Stimulated activated CD4-positive, alpha-beta T cell treated with anti-CD3 and anti-CD28 coated beads, Interleukin-15, amount 100 ng/mL, for 48 hours (primary cell): ENCODE data around the gene NTHL1.

Experiments
- DNase-seq, 2 donors: peaks; one replicate each; pipeline ENCODE4 v3.0.0-alpha.2; 2020; ENCODE audit warnings: low read depth in 2 of 2

The NTHL1 gene

DNA sequence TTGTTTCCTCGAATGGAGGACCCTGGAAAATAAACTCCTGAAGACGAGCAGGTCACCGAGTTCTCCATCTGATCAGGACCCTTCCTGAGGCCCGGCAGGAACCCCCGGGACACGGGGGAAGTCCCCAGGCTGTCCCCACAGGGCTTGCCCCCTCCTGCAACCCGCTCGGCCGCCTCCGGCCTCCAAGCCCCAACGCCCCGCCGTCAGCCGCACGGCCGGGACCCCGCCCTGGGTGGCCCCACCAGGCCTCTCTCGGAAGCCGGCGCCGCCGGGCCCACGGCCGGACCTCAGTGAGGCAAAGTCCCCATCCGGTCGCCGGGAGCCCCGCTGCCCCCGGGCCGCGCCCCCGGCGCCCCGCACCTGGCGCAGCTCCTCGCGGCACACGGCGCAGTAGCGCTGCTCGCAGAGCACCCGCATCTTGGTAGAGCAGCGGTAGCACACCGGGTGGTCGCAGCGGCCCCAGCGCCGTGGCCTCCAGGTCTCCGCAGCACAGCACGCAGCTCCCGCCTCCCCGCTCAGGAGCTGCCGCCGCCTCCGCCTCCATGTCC, 38.4 kb downstream of the NTHL1 start:
- no peak for DNase-seq

DNA sequence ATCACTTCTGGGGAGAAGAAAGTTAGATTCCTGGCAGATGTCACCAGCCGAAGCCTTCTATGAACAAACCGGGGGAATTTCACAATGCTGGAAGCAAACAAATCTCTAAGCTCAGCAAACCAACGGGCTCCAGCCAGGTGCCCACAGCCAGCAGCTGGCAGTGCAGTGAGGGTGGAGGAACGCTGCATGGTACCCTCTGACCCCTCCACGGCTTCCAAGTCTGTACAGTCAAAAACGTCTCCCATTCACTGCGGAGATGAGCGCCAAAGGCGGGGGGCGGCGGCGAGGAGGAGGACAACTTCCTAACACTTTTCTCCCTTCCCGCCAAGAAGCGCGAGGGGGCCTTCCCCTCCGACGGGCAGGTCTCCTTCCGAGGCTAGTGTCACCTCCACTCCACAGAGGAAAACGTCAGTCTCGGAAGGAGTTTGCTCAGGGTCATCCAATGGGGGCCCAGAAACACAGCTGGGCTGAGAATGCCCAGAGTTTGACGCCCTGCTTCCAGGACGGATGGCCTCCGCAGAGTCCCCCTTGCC, 38.9 kb downstream of the NTHL1 start:
- no peak for DNase-seq

DNA sequence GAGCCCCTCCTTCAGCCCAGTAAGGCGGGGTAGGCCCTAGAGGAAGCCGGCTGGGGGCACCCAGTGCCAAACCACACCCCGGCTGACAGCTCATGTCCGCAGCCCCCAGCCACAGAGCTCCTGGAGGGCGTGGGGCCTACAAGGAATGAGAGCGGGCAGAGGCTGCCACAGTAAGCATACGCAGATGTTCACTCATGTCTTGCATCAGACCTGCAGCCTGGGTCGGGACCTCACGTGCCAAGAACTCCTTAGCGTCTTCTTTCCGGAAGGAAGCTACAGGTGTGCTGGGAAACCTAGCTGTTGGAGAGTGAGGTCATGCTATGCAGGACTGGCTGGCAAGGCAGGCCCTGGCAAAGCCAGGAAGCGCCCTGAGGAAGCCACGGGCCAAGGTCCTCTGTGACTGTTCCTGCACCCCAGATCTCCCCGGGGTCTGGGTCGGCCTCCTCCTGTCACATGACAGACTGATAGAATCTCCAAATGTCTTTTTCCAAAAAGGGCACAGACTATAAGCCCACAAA, 39.6 kb downstream of the NTHL1 start:
- DNase-seq, result no peak

DNA sequence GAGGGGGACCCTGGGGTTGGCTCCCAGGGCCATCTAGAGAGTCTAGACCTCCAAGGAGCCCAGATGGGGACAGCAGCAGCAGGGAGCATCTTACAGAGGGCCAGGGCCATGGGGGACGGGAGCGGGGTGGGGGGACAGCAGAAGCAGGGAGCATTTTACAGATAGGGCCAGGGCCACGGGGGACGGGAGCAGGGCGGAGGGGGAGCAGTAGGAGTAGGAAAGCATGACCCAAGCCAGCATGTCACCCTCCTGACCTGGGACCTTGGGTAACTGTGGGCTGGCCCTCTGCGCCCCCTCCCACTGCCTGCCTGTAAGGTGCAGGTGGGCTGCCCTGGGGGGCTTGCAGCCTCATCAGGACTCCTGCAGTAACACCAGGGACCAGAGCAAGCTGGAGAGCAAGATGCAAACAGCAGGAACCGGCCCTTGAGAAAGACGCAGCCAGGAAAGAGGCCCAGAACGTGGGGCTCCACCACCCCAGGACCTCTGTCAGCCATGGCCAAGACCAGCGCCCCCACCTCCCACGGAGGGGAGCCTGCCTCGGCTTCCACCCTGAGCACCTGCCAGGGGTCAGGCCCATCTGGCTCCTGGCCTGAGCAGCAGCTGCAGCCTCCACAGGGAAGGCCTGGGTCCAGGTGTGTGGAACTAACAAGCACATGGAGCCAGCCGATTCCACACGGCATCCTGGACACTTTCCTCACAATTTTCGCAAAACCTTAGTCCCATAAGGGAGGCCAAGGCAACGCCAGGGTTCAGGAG, 40.4 kb downstream of the NTHL1 start:
- DNase-seq, result no peak

DNA sequence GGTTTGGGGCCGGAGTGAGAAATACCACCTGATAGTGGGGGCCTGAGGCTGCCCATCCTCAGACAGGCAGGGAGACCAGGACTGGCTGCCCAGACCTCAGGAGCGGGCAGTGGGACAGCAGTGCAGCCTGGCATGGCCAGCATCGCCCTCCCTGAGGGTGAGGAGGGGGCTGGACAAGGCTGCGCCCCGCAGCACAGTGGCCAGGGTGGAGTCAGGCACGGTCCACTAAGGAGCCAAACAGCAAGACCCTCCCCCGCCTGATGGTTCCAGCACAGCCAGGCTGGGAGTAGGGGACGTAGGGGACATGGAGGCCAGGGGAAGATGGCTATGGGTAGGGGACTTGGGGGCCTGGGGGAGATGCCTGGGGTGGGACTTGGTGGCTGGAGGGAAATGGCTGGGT, 41.3 kb downstream of the NTHL1 start:
- DNase-seq, result no peak

DNA sequence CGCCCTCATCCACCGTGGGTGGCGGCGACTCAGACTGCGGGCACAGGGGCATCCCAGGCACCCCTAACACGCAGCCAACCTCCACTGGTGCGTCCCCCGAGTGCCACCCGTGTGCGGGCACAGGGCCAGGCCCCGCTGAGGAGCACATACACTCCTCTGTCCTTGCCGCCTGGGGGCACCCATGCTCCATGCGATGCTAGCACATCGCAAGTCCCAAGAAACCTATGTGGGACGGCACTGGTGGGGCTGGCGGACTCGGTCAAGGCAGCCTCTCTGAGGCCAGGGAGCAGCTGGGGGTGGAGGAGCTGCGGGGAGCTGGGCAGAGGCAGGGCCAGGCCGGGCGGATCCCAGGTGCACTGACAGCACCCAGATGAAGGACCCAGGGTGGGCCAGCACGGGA, 42.0 kb downstream of the NTHL1 start:
- no peak for DNase-seq

DNA sequence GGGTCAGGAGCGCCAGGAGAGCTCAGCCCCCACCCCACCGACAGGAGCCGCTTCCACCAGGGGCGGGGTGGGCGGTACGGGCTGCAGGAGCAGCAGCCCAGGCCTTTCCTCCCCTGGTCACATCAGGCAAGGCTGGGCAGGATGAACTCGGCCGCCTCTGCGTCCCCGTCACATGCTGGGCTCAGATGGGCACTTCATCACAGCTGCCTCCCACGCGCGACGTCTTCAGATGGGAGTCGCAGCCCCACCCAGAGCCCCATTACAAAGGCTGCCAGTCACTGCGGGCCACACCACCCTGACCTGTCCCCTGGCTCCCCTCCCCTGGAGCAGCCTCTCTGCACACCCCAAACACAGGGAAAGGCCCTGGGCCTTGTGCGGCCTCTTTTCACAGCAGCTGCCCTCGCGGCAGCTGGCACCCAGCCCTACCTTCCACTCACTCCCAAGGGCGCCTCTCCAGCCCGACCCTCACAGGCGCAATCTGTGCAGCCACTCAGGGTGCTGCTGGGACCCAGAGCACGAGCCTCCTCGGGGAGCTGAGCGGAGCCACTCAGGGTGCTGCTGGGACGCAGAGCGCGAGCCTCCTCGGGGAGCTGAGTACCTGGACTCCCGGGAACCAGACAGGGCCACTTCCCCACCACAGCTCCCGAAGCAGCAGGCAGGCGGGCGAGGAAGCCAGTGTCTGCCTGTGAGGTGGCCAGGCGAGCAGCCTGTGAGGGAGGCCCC, 42.7 kb downstream of the NTHL1 start:
- no peak for DNase-seq

DNA sequence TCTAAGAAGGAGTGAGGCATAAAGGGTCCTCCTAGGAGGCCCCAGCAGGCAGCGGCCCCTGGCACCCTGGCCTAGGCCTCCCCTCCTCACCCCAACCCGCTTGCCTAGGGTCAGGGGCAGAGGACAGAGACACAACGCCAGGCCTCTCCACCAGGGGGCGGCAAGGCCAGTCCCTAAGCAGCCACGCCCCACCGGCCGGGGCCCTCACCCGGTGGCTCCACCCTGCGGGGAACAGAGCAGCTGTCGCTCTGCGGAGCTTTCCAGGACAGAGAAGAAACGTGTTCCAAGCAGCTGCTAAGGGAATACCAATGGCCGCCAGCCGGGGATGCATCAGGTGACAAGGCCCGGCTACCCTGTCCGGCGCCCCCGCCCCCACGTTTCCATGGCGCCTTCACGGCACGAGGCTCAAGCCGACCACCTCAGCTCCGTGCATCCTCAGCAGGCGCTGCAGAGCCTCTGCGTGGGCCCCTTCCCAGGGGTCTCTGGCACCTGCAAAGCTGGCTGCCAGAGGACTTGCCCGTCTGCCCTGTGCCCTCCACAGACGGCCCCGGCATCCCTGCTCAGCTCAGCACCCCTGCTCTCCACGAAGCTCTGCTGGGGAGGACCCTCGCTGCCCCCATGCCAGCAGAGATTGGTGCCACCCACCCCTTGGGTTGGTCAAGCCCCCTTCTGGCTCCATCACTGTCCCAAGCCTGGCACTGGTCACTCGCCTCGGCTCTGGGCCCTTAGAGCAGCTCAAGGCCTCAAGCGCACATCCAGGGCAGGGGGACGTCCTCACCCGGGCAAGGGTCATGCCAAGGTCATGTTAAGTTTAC, 43.6 kb downstream of the NTHL1 start:
- peak; percentile 77 to 89 for DNase-seq

DNA sequence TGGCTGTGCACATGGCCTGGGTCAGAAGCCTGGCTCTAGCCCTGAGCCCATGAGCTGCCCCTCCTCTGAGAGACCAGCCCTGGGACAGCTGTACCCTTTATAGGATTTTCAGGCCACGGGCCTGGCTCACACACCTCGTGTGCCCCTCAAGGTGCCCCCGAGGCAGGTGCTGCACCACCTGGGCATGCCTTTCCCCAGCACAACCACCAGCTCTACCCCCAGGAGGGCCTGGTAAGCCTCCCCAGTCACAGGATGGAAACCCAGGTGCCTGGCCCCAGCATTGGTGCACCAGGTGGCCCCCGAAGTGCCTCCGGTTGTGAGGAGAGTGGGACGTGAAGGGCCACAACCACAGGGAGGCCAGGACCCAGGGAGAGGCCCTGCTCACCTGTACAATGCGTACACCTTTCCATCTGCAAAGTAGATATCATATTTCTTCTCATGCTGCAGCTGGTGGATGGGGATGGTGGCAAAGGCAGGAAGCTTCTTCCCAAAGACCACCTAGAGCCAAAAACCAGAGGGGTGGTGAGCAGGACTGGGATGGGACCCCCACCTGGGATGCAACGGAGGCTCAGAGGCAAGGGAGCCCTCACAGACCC, 44.3 kb downstream of the NTHL1 start:
- DNase-seq, result no peak

DNA sequence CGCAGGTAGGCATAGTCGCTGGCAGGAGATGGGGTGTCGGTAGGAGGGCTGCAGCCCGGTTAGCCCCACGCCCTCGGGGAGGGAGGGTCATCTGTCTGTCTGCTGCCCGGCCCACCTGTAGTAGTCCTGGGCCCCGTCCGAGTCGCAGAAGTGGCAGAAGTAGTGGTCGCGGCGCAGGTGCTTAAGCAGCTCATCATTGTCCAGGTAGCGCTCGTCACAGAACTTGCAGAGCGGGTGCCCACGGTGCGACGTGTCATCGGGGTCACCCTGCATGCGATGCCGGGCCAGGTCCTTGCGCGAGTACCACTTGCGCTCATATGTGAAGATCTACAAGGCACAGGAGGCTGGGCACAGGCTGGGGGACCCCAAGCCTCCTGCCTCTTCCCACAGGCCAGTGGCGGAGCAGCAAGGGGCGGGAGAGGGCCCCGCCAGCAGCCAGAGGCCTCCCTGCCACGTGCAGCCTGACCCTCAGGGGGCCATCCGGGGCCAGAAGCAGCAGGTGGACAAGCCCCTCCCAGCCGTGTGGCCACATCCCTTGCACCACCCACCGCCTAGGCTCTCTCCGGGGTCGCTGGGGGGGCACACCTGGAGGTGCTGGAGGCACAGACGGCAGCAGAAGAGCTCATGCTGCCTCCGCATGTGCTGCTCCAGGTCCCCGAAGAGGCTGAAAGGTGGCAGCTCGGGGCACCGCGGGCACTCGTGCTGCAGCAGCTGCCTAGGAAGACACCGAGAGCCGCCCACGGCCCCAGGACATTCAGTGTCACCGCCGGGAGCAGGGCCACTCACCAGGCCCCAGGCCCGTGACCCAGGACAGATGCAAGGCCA, 45.0 kb downstream of the NTHL1 start:
- no peak for DNase-seq

DNA sequence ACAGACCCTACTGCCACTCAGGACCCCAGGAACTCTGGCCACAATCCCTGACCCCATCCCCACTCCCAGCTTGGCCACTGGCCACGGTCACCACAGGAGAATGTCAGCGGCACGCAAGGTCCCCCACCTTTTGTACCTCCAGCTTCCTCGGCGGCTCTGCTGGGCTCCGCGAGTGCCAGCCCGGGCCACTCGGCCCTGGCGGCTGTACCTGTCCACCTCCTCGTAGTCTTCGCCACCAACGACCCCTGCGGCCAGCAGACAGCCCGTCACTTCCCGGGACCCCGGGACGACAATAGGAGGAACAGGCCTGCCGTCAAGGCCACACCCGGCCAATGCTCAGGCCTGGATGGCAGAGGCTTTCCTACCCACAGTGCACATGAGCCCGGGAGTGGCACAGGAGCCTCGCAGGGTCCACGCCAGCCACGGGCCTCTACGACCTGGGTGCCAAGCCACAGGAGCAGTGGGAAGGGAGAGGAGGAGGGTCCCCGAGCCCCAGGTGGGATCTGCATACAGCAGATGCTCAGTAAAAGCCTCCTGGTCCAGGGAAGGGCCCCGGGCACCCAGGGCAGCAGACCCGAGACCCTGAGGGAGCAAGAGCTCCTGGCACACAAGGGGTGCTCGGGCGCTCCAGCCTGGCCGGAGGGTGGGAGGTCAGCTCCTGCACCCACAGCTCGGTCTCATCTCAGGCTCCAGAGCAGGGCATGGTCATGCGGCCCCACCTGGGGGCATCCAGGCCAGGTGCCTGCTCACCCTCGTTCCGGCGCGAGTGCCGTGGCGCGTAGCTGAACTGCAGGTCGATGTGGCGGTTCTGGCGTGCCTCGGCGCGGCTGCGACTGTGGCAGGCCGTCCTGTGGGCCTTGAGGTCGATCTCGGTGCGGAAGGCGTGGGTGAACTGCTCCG, 45.9 kb downstream of the NTHL1 start:
- DNase-seq, result no peak

DNA sequence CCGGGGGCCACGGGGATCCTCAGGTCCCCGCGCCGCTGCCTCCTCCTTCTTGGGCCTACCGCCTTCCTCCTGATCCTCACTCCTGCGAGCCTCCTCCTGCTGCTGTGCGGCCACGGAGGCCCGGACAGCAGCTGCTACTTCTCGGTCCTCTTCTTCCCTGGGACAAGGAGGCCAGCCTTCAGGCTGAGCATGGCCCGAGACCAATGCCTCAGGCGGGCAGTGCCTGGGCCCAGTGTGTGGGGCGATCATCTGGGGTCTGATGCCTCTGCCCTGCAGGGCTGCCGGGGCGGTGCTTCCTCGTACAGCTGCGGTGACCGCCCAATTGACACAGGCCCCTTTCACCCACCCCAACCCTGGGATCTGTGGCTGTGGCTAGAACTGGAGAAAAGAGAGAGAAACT, 46.6 kb downstream of the NTHL1 start:
- no peak for DNase-seq

DNA sequence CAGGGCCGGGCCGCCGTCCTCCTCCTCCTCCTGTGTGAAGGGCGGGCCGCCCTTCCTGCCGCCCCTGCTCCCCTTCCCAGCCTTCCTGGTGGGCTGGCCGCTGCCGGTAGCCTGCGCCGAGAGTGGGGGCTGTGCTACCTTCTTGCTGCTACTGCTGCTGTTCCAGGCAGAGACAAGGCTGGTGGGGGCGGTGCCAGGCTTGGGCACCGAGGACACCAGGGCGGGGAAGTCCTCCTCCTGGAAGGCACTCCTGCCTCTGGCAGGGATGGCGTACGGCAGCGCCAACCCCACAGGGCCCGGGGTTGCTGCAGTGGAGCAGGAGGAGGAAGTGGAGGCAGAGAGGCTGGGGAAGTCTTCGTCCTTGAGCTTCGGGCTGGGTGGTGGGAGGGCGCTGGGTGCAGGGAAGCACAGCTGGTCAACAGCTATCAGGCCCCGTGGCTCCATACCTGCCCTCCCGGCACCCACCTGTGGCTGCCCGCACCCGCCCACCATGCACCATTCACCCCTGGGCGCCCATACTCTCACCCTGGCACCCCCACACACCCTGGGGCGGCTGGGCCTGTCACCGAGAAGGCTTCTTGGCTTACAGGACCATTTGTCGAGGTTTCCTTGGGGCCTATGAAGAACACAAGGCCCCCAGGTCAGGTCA, 47.6 kb downstream of the NTHL1 start:
- DNase-seq, result no peak

DNA sequence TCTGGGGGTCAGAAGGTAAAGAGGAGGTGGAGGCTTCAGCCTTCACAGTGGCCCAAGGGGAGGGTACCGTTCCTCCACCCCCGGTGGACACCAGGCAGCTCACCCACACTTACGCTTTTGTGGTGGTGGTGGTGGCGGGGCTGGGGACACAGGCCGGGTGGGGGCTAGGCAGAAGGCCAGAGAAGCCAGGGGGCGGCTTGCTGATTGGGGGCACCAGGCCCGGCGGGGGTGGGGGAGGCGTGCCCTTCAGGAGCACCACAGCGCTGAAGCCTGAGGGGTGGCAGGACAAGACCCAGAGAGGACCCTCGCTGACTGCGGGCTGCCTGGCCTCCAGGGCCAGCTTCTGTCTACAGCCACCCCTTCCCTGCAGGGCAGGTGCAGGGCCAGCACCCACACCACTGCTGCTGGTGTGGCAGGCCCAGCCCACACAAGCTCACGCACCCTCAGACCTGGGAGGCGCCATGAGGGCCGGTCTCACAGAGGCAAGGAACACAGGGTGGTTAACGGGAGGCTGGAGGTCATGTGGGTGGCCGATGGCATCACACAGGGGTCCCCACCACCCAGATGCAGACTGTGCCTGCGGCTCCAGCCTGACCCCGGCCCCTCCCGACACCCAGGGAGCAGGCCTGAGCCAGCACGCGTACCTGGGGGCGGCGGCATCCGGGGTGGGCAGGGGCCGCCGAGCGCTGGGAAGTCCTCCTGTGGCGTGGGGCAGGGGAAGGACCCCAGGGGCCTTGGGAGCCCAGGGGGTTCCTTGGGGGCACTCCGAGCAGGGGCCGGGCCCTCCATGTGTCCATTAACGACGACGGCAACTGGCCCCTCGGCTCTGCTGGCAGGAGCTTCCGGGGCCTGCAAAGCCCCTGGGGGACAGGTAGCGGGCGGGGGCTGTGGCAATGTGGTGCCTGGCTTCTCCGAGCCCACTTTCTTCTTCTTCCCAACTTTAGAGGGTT, 48.5 kb downstream of the NTHL1 start:
- DNase-seq, result no peak

DNA sequence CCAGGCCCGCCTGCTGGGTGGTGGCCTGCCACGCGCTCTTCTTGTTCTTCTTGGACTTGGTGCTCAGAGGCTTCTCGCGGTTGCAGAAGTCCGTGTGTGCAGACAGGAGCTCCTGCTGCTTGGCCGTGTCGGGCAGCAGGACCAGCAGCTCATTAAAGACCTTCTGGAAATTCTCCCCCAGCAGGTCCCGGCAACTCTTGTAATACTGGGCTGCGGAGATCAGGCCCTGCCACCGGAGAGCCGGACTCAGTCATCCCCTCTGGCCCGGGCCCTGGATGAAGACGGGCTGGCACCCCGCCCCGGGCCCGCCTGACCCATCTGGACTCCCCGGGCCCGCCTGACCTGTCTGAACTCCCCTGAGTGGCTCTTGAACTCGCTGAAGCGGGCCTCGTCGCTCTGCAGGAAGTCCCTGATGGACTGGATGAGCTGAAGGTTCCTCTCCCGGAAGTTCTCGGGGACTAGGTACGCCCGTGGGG, 49.2 kb downstream of the NTHL1 start:
- no peak for DNase-seq

DNA sequence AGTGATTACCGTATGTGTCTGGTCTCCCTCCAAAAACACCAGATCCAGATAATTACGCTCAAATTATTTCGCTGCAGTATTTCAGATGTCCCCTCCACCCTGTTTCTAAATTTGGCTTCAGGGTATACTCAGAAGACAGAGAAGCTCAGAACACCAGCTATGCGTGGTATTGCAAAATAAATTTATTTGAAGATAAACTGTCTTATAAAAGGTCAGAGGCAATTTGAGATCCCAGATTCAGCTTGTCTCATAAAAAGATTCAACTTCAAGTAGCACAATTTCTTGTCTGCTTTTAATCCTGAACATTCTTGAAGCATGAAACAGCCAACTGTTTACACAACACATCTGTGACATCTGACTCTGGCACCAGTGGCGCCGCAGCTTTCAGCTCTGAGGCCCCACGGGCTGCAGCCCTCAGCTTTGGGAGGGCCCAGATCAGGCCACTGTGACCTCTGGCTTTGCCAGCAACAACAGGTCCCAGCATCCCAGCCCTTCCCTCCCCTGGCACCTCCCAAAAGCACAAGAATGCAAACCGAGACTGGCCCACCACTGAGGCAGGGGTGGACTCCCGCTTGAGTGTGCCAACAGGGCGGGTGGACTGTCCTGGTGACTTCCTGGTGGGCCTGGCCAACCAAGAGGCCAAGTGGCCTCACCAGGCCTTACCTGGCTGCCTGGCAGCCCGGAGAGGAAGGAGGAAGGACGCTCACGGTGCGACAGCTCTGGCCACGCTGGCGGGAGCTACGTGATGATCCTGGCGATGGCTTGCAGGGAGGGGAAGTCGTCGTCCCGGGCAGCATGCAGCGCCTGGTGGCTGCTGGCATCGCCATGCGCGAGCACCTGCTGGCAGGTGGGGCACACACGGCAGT, 49.9 kb downstream of the NTHL1 start:
- no peak for DNase-seq

DNA sequence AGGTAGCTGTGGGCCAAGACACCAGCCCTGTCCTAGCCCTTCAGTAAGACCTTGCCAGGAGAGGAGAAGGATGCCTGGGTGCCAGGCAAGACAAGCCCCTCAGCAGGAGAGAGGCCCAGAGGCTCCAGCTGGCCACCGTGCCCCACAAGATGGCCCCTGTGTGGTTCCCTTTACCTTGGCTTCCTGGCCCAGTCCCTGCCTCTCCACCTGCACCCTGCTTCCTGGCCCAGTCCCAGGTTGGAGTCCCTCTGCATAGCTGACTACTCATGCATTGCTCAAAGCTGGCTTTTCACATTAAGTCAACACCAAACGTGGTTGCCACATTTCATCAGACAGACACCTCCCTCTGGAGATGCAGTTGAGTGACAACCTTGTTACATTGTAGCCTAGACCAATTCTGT, 53.9 kb downstream of the NTHL1 start:
- DNase-seq, result no peak
